Activated CD8-positive, alpha-beta memory T cell treated with anti-CD3 and anti-CD28 coated beads, Interleukin-2, amount 50 U/mL, for 1 hour (primary cell): Measurements from ENCODE around the gene CCDC138.
"Not testable (repeated sequence)": the region's sequence is repeated elsewhere in the genome, so short reads cannot be mapped to it uniquely, and the experiment has no call there.

Experiments
- DNase-seq: peaks from one replicate; pipeline ENCODE4 v3.0.0-alpha.2; 2020; ENCODE audit errors: extremely low read depth

The CCDC138 gene, protein sequence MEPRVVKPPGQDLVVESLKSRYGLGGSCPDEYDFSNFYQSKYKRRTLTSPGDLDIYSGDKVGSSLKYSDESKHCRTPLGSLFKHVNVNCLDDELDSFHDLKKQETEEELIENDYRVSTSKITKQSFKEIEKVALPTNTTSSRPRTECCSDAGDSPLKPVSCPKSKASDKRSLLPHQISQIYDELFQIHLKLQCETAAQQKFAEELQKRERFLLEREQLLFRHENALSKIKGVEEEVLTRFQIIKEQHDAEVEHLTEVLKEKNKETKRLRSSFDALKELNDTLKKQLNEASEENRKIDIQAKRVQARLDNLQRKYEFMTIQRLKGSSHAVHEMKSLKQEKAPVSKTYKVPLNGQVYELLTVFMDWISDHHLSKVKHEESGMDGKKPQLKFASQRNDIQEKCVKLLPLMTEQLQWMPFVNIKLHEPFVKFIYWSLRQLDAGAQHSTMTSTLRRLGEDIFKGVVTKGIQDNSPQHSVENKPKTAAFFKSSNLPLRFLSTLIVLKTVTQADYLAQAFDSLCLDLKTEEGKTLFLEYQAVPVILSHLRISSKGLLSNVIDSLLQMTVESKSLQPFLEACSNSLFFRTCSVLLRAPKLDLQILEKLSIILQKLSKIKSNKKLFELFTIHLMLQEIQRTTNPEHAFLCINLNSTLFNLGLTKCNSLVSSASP

DNA sequence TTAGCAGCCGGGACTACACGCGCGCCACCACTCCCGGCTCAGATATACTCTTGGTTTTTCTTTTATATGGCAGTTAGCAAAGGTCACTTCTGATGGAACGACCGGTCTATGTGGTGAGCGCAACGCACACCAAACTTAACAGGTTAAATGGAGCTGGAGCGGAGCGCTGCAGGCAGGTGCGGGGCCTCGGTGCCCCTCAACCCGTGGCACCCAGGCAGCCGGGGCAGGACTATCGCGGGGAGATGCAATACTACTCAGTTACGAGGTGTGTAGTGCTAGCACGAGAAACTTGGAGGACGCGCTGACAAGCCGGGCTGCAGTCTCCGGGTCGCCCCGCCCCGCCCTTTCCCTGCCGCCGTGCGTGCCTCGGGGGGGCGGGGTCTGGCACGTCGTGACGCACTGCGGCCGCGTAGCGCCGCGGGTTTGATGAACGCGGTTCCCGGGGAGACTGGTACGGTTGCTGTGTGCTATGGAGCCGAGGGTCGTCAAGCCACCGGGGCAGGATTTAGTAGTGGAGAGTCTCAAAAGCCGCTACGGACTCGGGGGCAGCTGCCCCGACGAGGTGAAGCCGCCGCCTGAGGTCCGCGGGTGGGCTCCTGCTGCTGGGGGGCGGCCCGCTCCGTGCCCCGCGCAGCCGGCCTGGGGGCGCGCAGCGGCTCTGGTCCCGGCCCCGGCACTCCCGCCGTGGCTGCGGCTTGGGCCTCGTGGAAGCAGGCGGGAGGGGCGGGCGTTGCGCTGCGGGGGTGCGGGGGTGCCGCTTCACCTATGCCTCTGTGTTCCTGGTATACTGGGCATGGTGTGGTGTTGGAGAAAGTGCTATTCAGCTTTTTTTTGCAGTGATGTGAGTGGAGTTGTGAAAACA lies at the start of gene CCDC138:
Gene CCDC138 (plus strand): TSS at position 418 of the 862 bp plus-strand sequence. CDS start 52 bp downstream, at position 470.
- peak; percentile 73 for DNase-seq

DNA sequence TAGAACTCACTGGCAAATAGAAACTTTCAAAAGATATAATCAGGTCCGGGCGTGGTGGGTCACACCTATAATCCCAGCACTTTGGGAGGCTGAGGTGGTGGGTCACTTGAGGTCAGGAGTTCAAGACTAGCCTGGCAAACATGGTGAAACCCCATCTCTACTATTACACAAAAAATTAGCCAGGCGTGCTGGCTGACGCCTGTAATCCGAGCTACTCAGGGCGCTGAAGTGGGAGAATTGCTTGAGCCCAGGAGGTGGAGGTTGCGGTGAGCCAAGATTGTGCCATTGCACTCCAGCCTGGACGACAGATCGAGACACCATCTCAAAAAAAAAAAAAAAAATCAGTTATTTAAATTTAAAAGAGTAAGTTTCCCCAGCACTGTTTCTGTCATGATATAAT lies 28.6 kb upstream of the CCDC138 start:
- not testable (repeated sequence) for DNase-seq

DNA sequence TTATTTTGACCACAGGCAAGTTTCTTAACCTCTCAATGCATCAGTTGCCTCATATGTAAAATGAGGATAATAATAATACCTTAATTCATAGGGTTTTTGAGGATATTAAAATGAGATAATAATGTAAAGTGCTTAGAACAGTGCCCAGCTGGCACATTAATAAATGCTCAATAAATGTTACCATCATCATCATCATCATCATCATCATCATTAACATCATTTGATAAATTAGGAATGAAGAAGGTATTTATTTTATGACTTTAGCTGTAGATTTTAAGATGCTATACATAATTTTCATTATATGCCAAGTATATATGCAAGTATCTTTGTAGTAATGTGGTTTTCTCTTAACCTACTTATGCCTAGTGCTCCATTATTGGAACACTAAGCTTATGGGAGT lies 24.0 kb upstream of the CCDC138 start:
- DNase-seq = not testable (repeated sequence)

DNA sequence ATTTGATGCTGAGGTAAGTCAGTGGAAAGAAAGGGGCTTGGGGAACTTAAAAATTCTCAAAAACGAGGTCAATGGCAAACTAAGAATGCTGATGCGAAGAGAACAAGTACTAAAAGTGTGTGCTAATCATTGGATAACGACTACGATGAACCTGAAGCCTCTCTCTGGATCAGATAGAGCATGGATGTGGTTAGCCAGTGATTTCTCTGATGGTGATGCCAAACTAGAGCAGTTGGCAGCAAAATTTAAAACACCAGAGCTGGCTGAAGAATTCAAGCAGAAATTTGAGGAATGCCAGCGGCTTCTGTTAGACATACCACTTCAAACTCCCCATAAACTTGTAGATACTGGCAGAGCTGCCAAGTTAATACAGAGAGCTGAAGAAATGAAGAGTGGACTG lies 19.9 kb upstream of the CCDC138 start:
- not testable (repeated sequence) for DNase-seq

DNA sequence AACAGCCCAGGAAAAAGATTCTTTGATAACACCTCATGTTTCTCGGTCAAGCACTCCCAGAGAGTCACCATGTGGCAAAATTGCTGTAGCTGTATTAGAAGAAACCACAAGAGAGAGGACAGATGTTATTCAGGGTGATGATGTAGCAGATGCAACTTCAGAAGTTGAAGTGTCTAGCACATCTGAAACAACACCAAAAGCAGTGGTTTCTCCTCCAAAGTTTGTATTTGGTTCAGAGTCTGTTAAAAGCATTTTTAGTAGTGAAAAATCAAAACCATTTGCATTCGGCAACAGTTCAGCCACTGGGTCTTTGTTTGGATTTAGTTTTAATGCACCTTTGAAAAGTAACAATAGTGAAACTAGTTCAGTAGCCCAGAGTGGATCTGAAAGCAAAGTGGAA lies 18.7 kb upstream of the CCDC138 start:
- not testable (repeated sequence) for DNase-seq

DNA sequence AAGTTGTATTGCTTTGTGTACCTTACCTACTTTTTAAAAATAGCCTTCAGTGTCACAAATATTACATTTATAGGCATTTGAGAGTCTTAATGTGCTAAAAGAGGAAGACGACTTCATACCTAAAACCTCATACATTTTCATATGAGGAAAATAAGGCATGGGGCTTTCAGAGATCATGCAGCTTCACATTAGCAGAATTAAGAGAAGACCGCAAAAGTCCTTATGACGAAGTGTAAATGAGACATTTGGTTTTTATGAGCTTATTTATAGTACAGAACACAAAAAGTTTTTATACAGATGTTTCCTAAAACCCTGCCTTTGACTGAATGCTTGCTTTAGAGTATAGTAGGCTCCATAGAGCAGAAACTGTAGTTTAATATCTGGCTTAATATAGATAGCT lies 10.1 kb upstream of the CCDC138 start:
- DNase-seq = no peak

DNA sequence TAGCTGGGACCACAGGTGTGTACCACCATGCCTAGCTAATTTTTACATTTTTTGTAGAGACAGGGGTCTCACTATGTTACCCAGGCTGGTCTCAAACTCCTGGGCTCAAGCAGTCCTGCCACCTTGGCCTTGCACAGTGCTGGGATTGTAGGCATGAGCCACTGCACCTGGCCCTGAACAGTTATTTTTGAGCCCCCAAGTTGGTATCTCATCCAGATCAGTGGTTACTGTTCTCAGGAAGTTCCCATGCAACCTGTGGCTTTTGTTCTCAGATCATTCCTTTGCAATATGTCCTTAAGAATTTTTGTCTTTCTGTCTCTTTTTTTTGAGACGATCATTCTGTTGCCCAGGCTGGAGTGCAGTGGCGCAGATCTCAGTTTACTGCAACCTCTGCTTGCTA lies 7.7 kb upstream of the CCDC138 start:
- no peak for DNase-seq

DNA sequence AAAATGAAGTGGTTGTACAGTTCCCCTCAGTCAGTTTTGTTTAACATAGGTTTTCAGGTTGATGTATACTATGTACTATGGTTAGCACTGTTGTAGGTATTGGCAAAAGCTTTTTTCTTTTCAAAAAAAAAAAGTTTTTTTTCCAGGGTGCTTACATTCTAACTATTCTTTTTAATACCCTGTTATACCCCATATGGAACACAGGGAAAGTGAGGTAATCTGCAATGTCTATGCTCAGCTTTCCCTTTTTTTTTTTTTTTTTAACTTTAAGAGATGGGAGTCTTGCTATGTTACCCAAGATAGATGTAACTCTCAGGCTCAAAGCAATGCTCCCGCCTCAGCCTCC lies 590 bp upstream of the CCDC138 start:
- DNase-seq = no peak

DNA sequence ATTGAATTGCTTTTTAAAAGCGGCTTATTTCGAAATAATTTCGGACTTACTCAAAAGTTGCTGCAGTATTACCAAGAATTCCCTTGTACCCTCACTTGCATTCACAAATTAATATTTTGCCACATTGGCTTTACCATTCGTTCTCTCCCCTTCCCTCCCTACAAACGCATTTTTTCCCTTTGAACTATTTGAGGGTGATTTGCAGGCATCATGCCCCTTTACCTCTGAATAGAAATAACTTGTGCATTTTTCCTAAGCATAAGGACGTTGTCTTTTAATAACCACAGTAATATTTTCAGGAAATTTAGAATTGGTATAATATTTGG lies 608 bp downstream of the CCDC138 start:
- DNase-seq = no peak

DNA sequence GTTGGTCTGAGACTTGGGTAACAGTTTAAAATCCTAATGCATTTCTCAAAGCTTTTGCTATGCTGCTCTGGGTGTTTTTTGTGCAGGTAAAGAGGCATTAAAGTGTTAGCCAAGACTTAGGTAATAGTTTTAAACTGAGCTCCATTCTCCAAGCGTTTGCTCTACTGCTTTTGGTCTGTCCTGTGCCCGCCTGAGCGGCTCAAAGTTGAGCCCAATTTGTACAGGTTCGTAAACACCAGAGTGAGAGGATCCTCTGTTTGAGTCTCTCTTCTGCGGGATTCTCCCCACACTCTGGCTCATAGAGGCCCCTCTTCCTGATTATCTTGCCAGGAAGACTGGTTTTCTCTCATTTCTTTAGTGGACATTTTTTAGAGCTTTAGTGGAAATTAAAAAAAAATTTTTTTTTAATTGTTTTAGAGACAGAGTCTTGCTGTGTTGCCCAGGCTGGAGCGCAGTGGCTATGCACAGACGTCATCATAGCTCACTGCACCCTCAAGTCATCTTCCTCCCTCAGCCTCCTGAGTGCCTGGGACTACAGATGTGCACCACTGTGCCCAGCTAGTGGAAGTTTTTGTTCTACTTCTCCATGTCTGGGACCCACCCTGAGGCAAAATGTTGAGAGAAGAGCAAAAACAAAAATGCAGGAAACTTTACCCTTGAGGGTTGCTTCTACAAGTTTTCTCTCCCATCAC lies 16.6 kb downstream of the CCDC138 start:
- no peak for DNase-seq

DNA sequence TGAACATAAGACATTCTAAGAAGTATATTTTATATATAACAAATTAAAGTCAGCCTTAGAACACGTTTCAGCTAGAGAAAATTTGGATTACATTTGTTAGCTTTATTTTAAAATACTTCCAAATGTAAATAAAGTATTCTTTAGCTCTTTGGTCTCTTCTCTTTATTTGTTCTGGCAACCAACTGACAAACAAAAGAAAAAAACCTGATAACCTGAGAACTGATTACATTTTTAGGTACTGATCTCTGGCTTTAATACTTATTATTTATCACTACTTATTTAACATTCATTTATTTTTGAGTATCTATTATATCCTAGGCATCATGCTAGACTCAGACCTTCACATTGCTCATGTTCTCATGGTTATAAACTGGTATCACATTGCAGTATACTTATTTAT lies 18.5 kb downstream of the CCDC138 start:
- DNase-seq = no peak

DNA sequence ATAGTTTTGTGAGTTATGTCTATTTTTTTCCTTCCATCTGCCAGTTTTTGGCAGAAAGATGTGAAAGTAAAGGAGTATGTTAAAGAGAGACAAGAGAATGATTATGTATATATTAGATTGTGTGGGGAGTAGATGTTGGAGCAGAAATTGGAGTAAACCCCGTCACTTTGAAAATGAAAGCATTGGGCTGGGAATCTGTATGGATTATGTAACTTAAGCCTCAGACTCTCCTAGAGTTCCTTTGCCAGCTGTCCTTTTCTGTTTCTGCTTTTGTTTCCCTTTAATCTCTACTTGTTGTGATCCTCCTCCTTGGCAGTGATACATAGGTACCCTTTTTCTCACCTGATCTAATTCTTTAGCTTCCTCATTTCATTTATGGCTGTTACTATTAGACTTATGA lies 19.2 kb downstream of the CCDC138 start:
- no peak for DNase-seq

DNA sequence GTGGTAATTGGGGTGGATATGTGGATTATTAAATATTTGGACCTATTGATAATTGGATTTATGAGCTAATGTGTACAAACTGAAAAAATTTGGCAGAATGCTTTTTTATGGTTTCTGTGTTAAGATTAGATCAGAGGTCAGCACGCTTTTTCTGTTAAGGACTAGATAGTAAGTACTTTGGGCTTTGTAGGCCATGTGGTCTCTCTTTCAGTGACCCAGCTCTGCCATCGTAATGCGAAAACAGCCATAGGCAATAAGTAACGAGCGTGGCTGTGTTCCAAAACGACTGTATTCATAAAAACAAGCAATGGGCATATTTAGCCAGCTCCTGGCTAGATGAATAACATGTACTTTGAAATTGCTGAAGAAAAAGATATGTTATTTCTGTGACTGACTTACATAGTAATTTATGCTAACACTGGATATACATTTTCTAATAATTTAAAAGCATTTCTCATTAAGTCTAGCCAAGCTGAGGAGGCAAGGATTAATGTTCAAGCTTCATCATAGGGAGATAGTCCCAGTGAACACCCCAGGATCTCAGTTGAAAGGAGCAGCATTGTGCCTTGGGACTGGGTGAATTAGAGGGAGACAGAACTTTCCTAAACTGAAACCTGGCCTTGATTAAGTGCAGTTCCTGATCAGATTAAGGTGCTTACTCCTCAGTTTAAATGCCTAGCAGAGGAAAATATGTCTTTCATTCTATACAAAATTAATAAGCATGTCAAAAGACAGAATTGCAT lies 20.0 kb downstream of the CCDC138 start:
- DNase-seq = no peak

DNA sequence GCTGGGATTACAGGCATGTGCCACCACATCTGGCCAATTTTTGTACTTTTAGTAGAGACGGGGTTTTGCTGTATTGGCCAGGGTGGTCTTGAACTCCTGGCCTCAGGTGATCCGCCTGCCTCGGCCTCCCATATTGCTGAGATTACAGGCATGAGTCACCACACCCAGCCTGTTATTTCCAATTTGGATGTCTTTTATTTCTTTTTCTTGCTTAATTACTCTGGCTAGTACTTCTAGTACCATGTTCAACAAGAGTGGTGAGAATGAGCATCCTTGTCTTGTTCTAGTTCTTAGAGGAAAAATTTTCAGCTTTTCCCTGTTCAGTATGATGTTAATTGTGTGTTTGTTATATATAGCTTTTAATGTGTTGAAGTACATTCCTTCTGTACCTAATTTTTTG lies 23.4 kb downstream of the CCDC138 start:
- no peak for DNase-seq

DNA sequence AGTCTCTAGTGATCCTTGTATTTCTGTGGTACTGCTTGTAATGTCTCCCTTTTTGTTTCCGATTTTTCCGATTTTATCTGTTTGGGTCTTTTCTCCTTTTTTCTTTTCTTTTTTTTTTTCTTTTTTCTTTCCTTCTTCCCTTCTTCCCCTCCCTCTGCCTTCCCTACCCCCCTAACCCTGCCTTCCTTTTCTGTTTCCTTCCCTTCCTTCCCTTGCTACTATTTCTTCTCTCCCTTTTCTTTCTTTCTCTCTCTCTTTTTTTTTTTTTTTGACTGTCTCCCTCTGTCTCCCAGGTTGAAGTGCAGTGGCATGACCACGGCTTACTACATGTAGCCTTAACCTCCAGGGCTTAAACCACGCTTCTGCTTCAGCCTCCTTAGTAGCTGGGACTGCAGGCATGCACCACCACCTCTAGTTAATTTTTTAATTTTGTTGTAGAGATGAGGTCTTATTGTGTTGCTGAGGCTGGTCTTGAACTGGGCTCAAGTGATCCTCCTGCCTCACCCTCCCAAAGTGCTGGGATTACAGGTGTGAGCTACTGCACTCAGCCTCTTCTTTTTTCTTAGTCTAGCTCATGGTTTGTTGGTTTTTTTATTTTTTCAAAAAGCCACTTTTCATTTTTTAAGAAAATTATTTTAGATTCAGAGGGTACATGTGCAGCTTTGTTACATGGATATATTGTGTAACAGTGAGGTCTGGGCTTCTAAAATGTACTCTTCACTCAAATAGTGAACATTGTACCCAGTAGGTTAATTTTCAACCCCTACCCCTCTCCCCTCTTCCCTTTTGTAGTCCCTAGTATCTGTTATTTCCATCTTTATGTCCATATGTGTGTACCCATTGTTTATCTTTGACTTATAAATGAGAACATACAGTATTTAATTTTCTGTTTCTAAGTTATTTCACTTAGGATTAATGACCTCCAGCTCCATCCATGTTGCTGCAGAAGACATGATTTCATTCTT lies 24.7 kb downstream of the CCDC138 start:
- DNase-seq = no peak

DNA sequence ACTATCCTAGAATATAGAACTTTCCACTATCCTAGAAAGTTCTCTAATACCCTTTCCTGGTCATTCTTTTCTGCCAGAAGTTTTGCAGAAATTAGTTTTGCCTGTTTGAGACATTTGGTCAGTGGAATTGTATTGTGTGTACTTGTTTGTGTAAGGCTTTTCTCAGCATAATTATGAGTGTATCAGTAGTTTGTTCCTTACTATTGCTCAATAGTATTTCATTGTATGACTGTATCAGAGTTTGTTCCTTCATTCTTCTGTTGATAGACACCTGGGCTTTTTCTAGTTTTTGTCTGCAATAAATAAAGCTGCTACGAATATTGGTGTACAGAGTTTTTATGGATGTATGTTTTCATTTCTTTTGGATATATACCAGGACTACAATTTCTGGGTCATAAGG lies 27.2 kb downstream of the CCDC138 start:
- DNase-seq = no peak

DNA sequence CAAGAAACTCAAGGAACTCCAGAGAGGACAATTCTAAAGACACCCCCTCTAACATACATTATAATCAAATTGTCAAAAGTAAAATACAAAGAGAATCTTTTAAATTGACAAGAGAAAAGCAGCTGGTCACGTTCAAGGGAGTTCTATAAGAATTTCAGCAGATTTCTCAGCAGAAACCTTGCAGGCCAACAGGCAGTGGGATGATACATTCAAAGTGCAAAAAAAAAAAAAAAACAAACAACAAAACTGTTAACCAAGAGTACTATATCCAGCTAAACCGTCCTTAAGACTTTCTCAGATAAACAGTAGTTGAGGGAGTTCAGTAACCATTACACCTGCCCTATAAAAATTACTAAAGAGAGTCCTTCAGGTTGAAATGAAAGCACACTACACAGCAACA lies 33.9 kb downstream of the CCDC138 start:
- no peak for DNase-seq

DNA sequence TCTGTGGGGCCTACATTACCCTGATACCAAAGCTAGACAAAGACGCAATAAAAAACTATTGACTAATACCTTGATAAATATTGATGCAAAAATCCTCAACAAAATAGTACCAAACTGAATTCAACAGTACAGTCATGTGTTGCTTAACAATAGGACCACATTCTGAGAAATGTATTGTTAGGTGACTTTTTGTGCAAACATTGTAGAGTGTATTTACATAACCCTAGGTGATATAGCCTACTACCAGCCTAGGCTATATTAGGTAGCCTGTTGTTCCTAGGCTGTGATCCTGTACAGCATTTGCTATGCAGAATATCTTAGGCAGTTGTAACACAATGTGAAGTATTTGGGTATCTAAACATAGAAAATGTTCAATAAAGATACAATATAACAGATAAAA lies 36.7 kb downstream of the CCDC138 start:
- no peak for DNase-seq

DNA sequence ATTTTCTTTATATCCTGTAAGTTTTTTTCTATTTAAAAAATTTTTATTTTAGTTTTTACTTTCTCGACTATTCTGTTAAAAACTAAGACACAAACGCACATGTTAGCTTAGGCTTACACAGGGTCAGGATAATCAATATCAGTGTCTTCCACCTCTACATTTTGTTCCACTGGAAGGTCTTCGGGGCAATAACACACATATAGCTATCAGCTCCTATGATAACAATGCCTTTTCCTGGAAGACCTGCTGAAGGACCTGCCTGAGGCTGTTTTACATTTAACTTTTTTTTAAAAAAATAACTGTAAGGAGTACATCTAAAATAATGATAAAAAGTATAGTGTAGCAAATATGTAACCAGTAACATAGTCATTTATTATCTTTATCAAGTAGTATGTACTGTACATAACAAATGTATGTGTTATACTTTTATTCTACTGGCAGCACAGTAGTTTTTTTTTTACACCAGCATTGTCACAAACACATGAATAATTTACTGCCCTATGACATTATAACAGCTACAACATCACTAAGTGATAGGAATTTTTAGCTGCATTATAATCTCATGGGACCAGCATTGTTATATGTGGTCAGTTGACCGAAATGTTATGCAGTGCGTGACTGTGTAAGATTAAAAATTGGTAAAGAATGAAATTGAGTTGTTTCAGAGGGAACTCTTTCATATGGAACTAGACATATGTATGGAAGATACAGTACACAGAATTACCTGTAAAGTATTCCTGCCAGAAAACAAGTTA lies 37.9 kb downstream of the CCDC138 start:
- DNase-seq = no peak
